Measurements from ENCODE around the gene MYO1G. TPM values are rescaled to one million over a fixed set of nuclear protein-coding genes. Genes with fewer than 3 reads are reported as not detected.

The MYO1G gene
- total and polyA plus RNA-seq, 9 donors, result 0.48 to 2.4 (median 1.0) TPM

DNA sequence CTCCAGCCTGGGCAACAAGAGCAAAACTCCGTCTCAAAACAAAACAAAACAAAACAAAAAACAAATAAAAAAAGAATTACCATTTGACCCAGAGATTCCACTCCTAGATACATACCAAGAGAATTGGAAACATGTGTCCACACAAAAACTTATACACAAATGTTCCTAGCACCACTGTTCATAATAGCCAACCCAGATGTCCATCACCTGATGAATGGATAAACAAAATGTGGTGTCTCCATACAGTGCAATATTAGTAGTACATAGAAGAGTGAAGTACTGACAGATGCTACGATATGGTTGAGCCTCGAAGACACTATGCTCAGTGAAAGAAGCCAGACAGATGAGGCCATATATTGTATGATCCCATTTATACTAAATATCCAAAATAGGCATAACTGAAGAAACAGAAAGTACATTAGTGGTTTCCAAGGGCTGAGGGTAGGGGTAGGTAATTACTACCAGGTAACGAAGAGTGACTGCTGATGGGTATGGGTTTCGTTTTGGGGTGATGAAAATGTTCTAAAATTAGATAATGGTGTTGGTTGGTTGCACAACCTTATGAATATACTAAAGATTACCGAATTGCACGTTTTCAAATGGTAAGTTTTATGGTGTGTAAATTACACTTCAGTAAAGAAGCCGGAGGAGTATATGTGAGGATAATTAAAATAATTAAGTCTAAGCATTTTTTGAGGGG is 20.0 kb downstream of the MYO1G start:
- Histone ChIP-seq H3K4me3 (no peak overlapping the region), H3K27me3 (no peaks in the 10 kb centered on the region), H3K9me3 (no peaks in the 10 kb centered on the region), H3K4me1 (ENCODE audit: insufficient read depth) (peaks cover 7% of the 10 kb centered on the region), H3K27ac (no peak overlapping the region), H3K36me3 (no peaks in the 10 kb centered on the region)
- TF ChIP-seq EP300 (IDR thresholded peaks at IDR 0.05) (no peak), POLR2A (IDR thresholded peaks at IDR 0.05) (no peak)
- TF ChIP-seq, protein P1, sequence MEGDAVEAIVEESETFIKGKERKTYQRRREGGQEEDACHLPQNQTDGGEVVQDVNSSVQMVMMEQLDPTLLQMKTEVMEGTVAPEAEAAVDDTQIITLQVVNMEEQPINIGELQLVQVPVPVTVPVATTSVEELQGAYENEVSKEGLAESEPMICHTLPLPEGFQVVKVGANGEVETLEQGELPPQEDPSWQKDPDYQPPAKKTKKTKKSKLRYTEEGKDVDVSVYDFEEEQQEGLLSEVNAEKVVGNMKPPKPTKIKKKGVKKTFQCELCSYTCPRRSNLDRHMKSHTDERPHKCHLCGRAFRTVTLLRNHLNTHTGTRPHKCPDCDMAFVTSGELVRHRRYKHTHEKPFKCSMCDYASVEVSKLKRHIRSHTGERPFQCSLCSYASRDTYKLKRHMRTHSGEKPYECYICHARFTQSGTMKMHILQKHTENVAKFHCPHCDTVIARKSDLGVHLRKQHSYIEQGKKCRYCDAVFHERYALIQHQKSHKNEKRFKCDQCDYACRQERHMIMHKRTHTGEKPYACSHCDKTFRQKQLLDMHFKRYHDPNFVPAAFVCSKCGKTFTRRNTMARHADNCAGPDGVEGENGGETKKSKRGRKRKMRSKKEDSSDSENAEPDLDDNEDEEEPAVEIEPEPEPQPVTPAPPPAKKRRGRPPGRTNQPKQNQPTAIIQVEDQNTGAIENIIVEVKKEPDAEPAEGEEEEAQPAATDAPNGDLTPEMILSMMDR (IDR thresholded peaks at IDR 0.05), result no peak
- no peak for DNase-seq
- 60 to 70% (median 60%) methylated on average over 8 of the region's 8 CpGs for WGBS, 3 donors
- intact Hi-C loops (cut with DNase I), result no loop called here

DNA sequence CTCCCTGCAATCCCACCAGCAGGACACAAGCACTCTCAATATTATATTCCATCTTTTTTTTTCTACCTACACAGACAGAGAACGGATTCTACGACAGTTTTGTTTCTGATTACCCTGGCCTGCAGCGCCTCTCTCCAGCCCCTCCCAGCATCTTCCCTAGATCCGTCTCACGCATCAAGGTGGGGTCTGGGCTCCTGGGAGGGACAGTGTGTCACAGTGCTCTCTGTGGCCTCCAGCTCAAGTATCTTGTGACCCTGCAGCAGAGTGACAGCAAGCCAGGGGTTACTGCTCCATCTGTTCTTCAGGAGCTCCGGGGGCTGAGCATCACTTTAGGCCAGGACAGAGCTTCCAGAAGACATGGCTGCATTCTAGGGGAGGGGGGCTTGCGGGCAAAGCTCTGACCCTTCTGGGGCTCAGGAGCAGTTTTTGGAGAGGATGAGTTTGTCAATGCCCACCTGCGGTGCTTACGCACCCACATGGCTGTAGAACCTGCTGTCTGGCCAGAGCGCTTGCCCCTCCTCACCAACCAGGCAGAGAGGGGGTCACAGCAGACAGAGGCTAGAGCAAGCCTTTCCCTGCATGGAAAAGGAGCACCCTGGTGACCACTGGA is 22.6 kb downstream of the MYO1G start:
- Histone ChIP-seq H3K27me3 (no peaks in the 10 kb centered on the region), H3K9me3 (no peaks in the 10 kb centered on the region), H3K27ac (no peak overlapping the region), H3K4me1 (ENCODE audit: insufficient read depth) (no peaks in the 10 kb centered on the region), H3K36me3 (no peaks in the 10 kb centered on the region), H3K4me3 (no peak overlapping the region)
- DNase-seq, result no peak
- intact Hi-C loops (cut with DNase I), result no loop called here
- TF ChIP-seq EP300 (IDR thresholded peaks at IDR 0.05), result no peak
- TF ChIP-seq POLR2A (IDR thresholded peaks at IDR 0.05), result no peak
- TF ChIP-seq, protein P1 (IDR thresholded peaks at IDR 0.05), result no peak
- WGBS, 3 donors, result 82 to 85% (median 83%) methylated on average over 10 of the region's 10 CpGs

DNA sequence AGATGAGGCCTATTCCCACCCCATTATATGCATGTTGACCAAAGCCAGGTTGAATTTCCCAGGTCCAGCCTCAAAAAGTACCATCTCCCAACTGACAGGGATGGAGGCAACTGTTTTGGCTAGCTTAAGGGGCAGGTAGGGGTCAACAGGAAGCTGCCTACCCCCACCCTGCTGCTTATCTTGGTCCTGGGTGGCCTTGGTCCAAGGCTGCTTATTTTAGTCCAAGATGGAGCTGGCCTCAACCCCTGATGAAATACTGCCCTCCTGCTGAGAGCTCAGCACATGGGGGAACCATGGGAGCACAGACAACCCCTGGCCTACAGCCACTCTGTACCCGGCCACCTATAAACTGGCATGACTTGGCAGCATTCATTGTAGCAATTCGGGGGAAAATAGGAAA is 23.1 kb downstream of the MYO1G start:
- intact Hi-C loops (cut with DNase I), result no loop called here
- TF ChIP-seq EP300 (IDR thresholded peaks at IDR 0.05) (no peak), POLR2A (IDR thresholded peaks at IDR 0.05) (no peak)
- TF ChIP-seq, protein P1 (IDR thresholded peaks at IDR 0.05), result no peak
- DNase-seq, result no peak
- no peaks in the 10 kb centered on the region for H3K9me3 ChIP-seq
- no peaks in the 10 kb centered on the region for H3K27me3 ChIP-seq
- 53 to 65% (median 55%) methylated on average over 2 of the region's 2 CpGs for WGBS, 3 donors
- no peak overlapping the region for H3K4me3 ChIP-seq
- H3K4me1 ChIP-seq (ENCODE audit: insufficient read depth), result no peaks in the 10 kb centered on the region
- H3K36me3 ChIP-seq, result no peaks in the 10 kb centered on the region
- H3K27ac ChIP-seq, result no peak overlapping the region

DNA sequence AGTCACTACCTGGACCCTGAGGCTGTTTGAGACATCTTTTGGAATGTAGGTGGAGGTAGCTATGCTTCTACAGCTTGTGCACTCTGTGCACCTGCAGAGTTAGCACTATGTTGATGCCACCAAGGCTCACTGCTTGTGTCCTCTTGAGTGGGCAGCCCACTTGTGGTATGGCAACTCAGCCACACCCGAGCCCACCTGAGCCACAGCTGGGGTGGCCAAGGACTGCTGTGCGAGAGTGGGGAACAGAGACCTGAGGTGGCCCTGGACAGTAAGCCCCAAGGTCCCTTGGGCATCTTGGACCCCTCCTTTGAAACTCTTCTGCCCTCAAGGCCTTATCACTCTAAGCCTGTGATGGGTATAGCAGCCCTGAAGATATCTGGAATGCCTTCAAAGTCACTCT is 25.7 kb downstream of the MYO1G start:
- Histone ChIP-seq H3K4me3 (no peak overlapping the region), H3K36me3 (no peaks in the 10 kb centered on the region), H3K4me1 (ENCODE audit: insufficient read depth) (no peaks in the 10 kb centered on the region), H3K9me3 (no peaks in the 10 kb centered on the region), H3K27ac (no peak overlapping the region), H3K27me3 (no peaks in the 10 kb centered on the region)
- intact Hi-C loops (cut with DNase I), result no loop called here
- no peak for DNase-seq
- TF ChIP-seq POLR2A (IDR thresholded peaks at IDR 0.05), result no peak
- TF ChIP-seq, protein P1 (IDR thresholded peaks at IDR 0.05), result no peak
- TF ChIP-seq EP300 (IDR thresholded peaks at IDR 0.05), result no peak
- 83 to 100% (median 94%) methylated on average over 2 of the region's 2 CpGs for WGBS, 3 donors

Data from ovary (tissue), 9 donors.